AG04450 (cell line): ENCODE measurements around the gene PALM3. TPM values are rescaled to one million over a fixed set of nuclear protein-coding genes. Genes with fewer than 3 reads are reported as not detected.

ENCODE experiments used
- CTCF ChIA-PET: fragments of 300-600, 350-600 bp; formaldehyde crosslinking; extraction: SDS; loops from one replicate; lab custom pipeline; 2022; ENCODE audit warnings: antibody characterized with exemption, inconsistent platforms; lab: Charles Lee
- POLR2A ChIA-PET: fragments of 350-600 bp; formaldehyde crosslinking; extraction: SDS; loops from one replicate; lab custom pipeline; 2021; ENCODE audit warnings: antibody characterized with exemption, inconsistent platforms; lab: Yijun Ruan, JAX
- DNase-seq: peaks from one replicate; pipeline ENCODE4 v3.0.0-alpha.2; 2011; ENCODE audit warnings: low read depth, low spot score
- H3K27ac ChIP-seq: one replicate; pipeline ENCODE4 v1.5.1; 2012; ENCODE audit warnings: low read depth, low read length, control low read depth
- H3K27me3 ChIP-seq: one replicate; pipeline ENCODE4 v1.6.0; 2012; ENCODE audit warnings: low read length; ENCODE audit not compliant: control insufficient read depth, insufficient read depth
- H3K4me3 ChIP-seq: 2 replicates; pipeline ENCODE4 v1.5.1; 2011; ENCODE audit warnings: mild to moderate bottlenecking, low read depth, low read length, control low read depth
- H3K9me3 ChIP-seq: 2 replicates; pipeline ENCODE4 v1.5.1; 2012; ENCODE audit warnings: low read length; ENCODE audit not compliant: control insufficient read depth, insufficient read depth
- polyA plus RNA-seq: library from polyadenylated mRNA; depleted of rRNA; stranded (reverse); fragments of >200 nt; gene quantifications from 2 replicates; pipeline ENCODE4 v1.2.3, GENCODE V29; 2011
- TF ChIP-seq, protein P1 (sequence below): IDR thresholded peaks from 2 replicates; pipeline ENCODE4 v1.5.1; 2011; ENCODE audit warnings: low read depth, low read length, control low read depth, inconsistent platforms

PALM3 gene
- polyA plus RNA-seq, 1 experiment = 0.43 TPM

GRCh38 chr19:14070268-14071050 lies 8.6 kb upstream of the PALM3 start:
- Histone ChIP-seq H3K27me3 (no peaks in the 10 kb centered on the region), H3K27ac (no peak overlapping the region), H3K9me3 (no peaks in the 10 kb centered on the region; the same call in 1 of the 2 replicates), H3K4me3 (no peak overlapping the region)
- TF ChIP-seq, protein P1, sequence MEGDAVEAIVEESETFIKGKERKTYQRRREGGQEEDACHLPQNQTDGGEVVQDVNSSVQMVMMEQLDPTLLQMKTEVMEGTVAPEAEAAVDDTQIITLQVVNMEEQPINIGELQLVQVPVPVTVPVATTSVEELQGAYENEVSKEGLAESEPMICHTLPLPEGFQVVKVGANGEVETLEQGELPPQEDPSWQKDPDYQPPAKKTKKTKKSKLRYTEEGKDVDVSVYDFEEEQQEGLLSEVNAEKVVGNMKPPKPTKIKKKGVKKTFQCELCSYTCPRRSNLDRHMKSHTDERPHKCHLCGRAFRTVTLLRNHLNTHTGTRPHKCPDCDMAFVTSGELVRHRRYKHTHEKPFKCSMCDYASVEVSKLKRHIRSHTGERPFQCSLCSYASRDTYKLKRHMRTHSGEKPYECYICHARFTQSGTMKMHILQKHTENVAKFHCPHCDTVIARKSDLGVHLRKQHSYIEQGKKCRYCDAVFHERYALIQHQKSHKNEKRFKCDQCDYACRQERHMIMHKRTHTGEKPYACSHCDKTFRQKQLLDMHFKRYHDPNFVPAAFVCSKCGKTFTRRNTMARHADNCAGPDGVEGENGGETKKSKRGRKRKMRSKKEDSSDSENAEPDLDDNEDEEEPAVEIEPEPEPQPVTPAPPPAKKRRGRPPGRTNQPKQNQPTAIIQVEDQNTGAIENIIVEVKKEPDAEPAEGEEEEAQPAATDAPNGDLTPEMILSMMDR = no peak
- POLR2A ChIA-PET = no interaction called here
- DNase-seq = no peak
- CTCF ChIA-PET = interaction anchor here (0.6 to 6.4 kb wide), 4 partner anchors 10 to 191 kb away, joined by 3 to 68 read pairs (median 10); partner anchors contain the start of genes ASF1B and PALM3

DNA sequence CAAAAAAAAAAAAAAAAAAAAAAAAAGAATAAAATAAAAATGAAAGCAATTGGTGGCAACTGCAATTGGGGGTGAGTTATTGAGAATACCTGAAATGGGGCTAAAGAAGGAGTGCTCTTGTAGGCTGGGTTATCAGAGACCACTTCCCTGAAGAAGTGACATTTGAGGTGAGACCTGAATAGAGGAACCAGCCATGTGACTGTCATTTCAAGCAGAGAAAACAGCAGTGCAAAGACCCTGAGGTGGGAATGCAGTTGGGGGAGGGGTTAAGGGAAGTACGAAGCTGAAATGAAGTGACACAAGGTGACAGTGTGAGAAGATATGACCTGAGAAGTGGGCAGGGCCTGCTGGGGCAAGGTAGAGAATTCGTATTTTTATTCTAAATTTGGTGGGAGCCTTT lies 4.3 kb upstream of the PALM3 start:
- POLR2A ChIA-PET = no interaction called here
- CTCF ChIA-PET = no interaction called here
- TF ChIP-seq, protein P1 = no peak
- Histone ChIP-seq H3K27ac (no peak overlapping the region), H3K4me3 (no peak overlapping the region), H3K27me3 (no peaks in the 10 kb centered on the region), H3K9me3 (no peaks in the 10 kb centered on the region; the same call in 1 of the 2 replicates)
- DNase-seq = no peak

DNA sequence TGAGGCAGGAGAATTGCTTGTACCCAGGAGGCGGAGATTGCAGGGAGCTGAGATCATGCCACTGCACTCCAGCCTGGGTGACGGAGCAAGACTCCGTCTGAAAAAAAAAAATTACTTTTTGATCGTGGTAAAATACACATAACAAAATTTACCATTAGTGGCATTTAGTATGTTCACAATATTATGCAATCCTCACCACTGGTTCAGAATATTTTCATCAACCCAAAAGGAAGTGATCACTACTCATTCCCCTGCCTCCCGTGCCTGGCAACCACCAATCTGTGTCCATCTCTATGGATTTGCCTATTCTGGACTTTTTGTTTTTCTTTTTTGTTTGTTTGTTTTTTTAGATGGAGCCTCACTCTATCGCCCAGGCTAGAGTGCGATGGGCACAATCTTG lies 1.2 kb upstream of the PALM3 start:
- TF ChIP-seq, protein P1 = no peak
- Histone ChIP-seq H3K27ac (no peak overlapping the region), H3K4me3 (no peak overlapping the region), H3K9me3 (no peaks in the 10 kb centered on the region), H3K27me3 (peaks cover 14% of the 10 kb centered on the region)
- CTCF ChIA-PET = no interaction called here
- POLR2A ChIA-PET = no interaction called here
- no peak for DNase-seq

- CTCF ChIA-PET = interaction anchor here (1.6 to 4.2 kb wide), 2 partner anchors 9 to 10 kb away, joined by 4 to 68 read pairs; partner anchors contain the start of gene MISP3
- peaks cover 14% of the 10 kb centered on the region for H3K27me3 ChIP-seq
- no peaks in the 10 kb centered on the region for H3K9me3 ChIP-seq
- no peak overlapping the region for H3K4me3 ChIP-seq
- no peak overlapping the region for H3K27ac ChIP-seq
- TF ChIP-seq, protein P1 = no peak
- DNase-seq = no peak
- POLR2A ChIA-PET = no interaction called here
These were observed 631 bp upstream of the PALM3 start for GRCh38 chr19:14062558-14062855.

- TF ChIP-seq, protein P1 = no peak
- CTCF ChIA-PET = interaction anchor here (1.6 to 4.2 kb wide), 2 partner anchors 8 to 10 kb away, joined by 4 to 68 read pairs; partner anchors contain the start of gene MISP3
- H3K27me3 ChIP-seq = peaks cover 14% of the 10 kb centered on the region
- no peak for DNase-seq
- no peak overlapping the region for H3K4me3 ChIP-seq
- POLR2A ChIA-PET = interaction anchor here (0.5 kb wide), 1 partner anchor 35 kb away, joined by 5 read pairs; no protein-coding TSS in a partner anchor
- no peaks in the 10 kb centered on the region for H3K9me3 ChIP-seq
- H3K27ac ChIP-seq = no peak overlapping the region
These were observed 661 bp downstream of the PALM3 start for GRCh38 chr19:14061081-14061749.
